GM12878 (cell line): ENCODE measurements around the gene NKD1. TPM values are rescaled to one million over a fixed set of nuclear protein-coding genes. Genes with fewer than 3 reads are reported as not detected.

Experiments
- ATAC-seq: fragments of 200-7000 bp; cut with Tn5 transposase; 3 replicates; pipeline ENCODE4 v1.9.1; 2020; ENCODE audit warnings: mild to moderate bottlenecking, moderate library complexity
- BruUV-seq: library from RNA; stranded (reverse); fragments of 400-500 nt; replicated peaks from 2 replicates; lab custom pipeline; 2021; lab: Mats Ljungman, UMichigan
- CTCF ChIA-PET: fragments of 300-600 bp; sonication (Branson Sonifier 250); formaldehyde crosslinking; extraction: SDS; loops from one replicate; lab custom pipeline; 2021; ENCODE audit warnings: inconsistent platforms; lab: Yijun Ruan, JAX
- POLR2A ChIA-PET: fragments of 350-600 bp; formaldehyde crosslinking; extraction: SDS; loops from one replicate; lab custom pipeline; 2021; ENCODE audit warnings: inconsistent platforms; lab: Charles Lee
- RAD21 ChIA-PET: fragments of 300-600 bp; sonication (Branson Sonifier 250); formaldehyde crosslinking; loops from one replicate; lab custom pipeline; 2023; ENCODE audit warnings: antibody characterized with exemption; ENCODE audit not compliant: unreplicated experiment; lab: Charles Lee
- SMC1A ChIA-PET: fragments of 300-600 bp; sonication (Branson Sonifier 250); formaldehyde crosslinking; loops from one replicate; lab custom pipeline; 2023; ENCODE audit not compliant: unreplicated experiment, uncharacterized antibody; lab: Charles Lee
- DNase-seq: peaks from one replicate; pipeline ENCODE4 v3.0.0-alpha.2; 2011; ENCODE audit warnings: low read depth, low spot score
- FAIRE-seq: peaks from 3 replicates; lab custom pipeline; 2011; peaks lifted over from hg19 to GRCh38; lab: Jason Lieb, UNC
- H2AFZ ChIP-seq: 2 replicates; pipeline ENCODE4 v1.6.0; 2011; ENCODE audit warnings: low read depth, low read length, control low read depth; ENCODE audit not compliant: control insufficient read depth
- H3K27ac ChIP-seq: 2 replicates; pipeline ENCODE4 v1.5.1; 2011; ENCODE audit warnings: control low read depth; ENCODE audit not compliant: control insufficient read depth, insufficient read depth
- H3K27me3 ChIP-seq, 2 experiments: replicated peaks in 1 of 2; 2 replicates each; pipeline versions ENCODE4 v1.6.0 to v1.6.1; 2011; ENCODE audit warnings: low read length in 1 of 2; ENCODE audit not compliant: control insufficient read depth in 2 of 2, insufficient read depth in 2 of 2
- H3K36me3 ChIP-seq, 2 experiments: 2 replicates each; pipeline ENCODE4 v1.5.1; 2011; ENCODE audit warnings: low read length in 1 of 2; ENCODE audit not compliant: control insufficient read depth in 2 of 2, insufficient read depth in 2 of 2
- H3K4me1 ChIP-seq: 2 replicates; pipeline ENCODE4 v1.6.1; 2011; ENCODE audit warnings: mild to moderate bottlenecking, low read length, moderate library complexity, mixed read lengths; ENCODE audit not compliant: control insufficient read depth, insufficient read depth
- H3K4me2 ChIP-seq: 2 replicates; pipeline ENCODE4 v1.6.0; 2011; ENCODE audit warnings: control low read depth; ENCODE audit not compliant: control insufficient read depth, insufficient read depth
- H3K4me3 ChIP-seq: fragments of 200-600 bp; sonication (generic); 2 replicates; pipeline ENCODE4 v1.5.1; 2016
- H3K79me2 ChIP-seq: 2 replicates; pipeline ENCODE4 v1.6.0; 2011; ENCODE audit warnings: low read length; ENCODE audit not compliant: control insufficient read depth, insufficient read depth
- H3K9ac ChIP-seq: 2 replicates; pipeline ENCODE4 v1.8.0; 2011; ENCODE audit warnings: low read length, control low read depth, mixed read lengths; ENCODE audit not compliant: control insufficient read depth, insufficient read depth
- H3K9me3 ChIP-seq: replicated peaks from 3 replicates; pipeline ENCODE4 v1.5.1; 2011; ENCODE audit warnings: mild to moderate bottlenecking, low read length; ENCODE audit not compliant: control insufficient read depth, insufficient read depth
- H4K20me1 ChIP-seq: 2 replicates; pipeline ENCODE4 v1.6.0; 2011; ENCODE audit not compliant: control insufficient read depth, insufficient read depth
- BACH1 ChIP-seq: fragments of 450-650 bp; IDR thresholded peaks from 2 replicates; pipeline ENCODE4 v1.6.1; 2017; ENCODE audit warnings: mild to moderate bottlenecking, borderline replicate concordance
- CHD2 ChIP-seq: IDR thresholded peaks from 2 replicates; pipeline ENCODE4 v1.6.1; 2011; ENCODE audit warnings: low read depth, low read length, improper control_type of control experiment, borderline replicate concordance
- CHD4 ChIP-seq: fragments of 200-600 bp; sonication (generic); IDR thresholded peaks from 2 replicates; pipeline ENCODE4 v1.6.1; 2016; ENCODE audit warnings: mild to moderate bottlenecking
- CREB1 ChIP-seq: IDR thresholded peaks from 2 replicates; pipeline ENCODE4 v1.6.1; 2012; ENCODE audit warnings: low read depth, mild to moderate bottlenecking, inconsistent platforms
- ESRRA ChIP-seq: IDR thresholded peaks from 2 replicates; pipeline ENCODE4 v1.6.1; 2012; ENCODE audit warnings: mild to moderate bottlenecking, low read length, improper control_type of control experiment
- HCFC1 ChIP-seq: fragments of 150-350 bp; IDR thresholded peaks from 2 replicates; pipeline ENCODE4 v1.6.1; 2014; ENCODE audit warnings: low read length
- LARP7 ChIP-seq: fragments of 450-650 bp; IDR thresholded peaks from 2 replicates; pipeline ENCODE4 v1.6.1; 2017; ENCODE audit warnings: mild to moderate bottlenecking
- NBN ChIP-seq: fragments of 450-650 bp; IDR thresholded peaks from 2 replicates; pipeline ENCODE4 v1.6.1; 2016
- SP1 ChIP-seq: IDR thresholded peaks from one replicate; pipeline ENCODE4 v1.6.1; 2011; ENCODE audit warnings: low read depth, low read length
- TCF3 ChIP-seq: IDR thresholded peaks from 2 replicates; pipeline ENCODE4 v1.6.1; 2012; ENCODE audit warnings: low read depth, mild to moderate bottlenecking, low read length, borderline replicate concordance; ENCODE audit not compliant: insufficient read depth
- ZNF217 ChIP-seq: fragments of 450-650 bp; IDR thresholded peaks from 2 replicates; pipeline ENCODE4 v1.6.1; 2017; ENCODE audit warnings: antibody characterized with exemption, mild to moderate bottlenecking
- WGBS: methylation state at CpG from one replicate; pipeline ENCODE4 v1.1.6; 2016; ENCODE audit warnings: low lambda C conversion rate; ENCODE audit not compliant: insufficient replicate concordance, insufficient coverage; ENCODE audit errors: missing lambda C conversion rate; 5-methylcytosine and 5-hydroxymethylcytosine counted together
- in situ Hi-C: fragments of 300-500 bp; cut with MboI; formaldehyde crosslinking; loops from 9 replicates; pipeline ENCODE4 v1.14.3; 2018; ENCODE audit warnings: mixed read lengths
- intact Hi-C: fragments of 100-400 bp; cut with micrococcal nuclease; formaldehyde crosslinking; loops from one replicate; pipeline ENCODE4 v1.14.2; 2022; ENCODE audit not compliant: unreplicated experiment
- polyA plus RNA-seq, 11 experiments: library from polyadenylated mRNA; depleted of rRNA in 4 of 11; unstranded in 6 of 11; stranded (reverse) in 5 of 11; fragments of >200 nt; fragmentation: Nextera tagmentation in 4 of 11; fragmentation: Illumina TruSeq in 1 of 11; extraction: Ambion mirVana in 4 of 11; extraction: Trizol in 1 of 11; gene quantifications; 1 replicate in 1 of 11; 2 replicates in 10 of 11; pipeline versions ENCODE4 v1.2.1 to v1.2.3, GENCODE V29; 2011 to 2016; ENCODE audit warnings: inconsistent platforms in 2 of 11, missing spikeins in 2 of 11, low read depth in 1 of 11
- total RNA-seq, 4 experiments: library from RNA; depleted of rRNA in 3 of 4; stranded (reverse); fragments of >200 nt in 3 of 4; fragmentation: Illumina TruSeq in 1 of 4; extraction: Trizol in 1 of 4; gene quantifications; 2 replicates each; pipeline versions ENCODE4 v1.2.1 to v1.2.3, GENCODE V29; 2013 to 2021
- TF ChIP-seq, protein P1 (sequence below): IDR thresholded peaks from 2 replicates; pipeline ENCODE4 v1.6.1; 2011; ENCODE audit warnings: borderline replicate concordance, low read depth, mild to moderate bottlenecking, moderate library complexity, mixed read lengths, low read length; ENCODE audit not compliant: insufficient read depth; ENCODE audit errors: extremely low read length
- TF ChIP-seq, protein P2 (sequence below): IDR thresholded peaks from 2 replicates; pipeline ENCODE4 v1.6.1; 2012; ENCODE audit warnings: mild to moderate bottlenecking, low read depth, low read length
- TF ChIP-seq, protein P3 (sequence below): IDR thresholded peaks from 2 replicates; pipeline ENCODE4 v1.6.1; 2011; ENCODE audit warnings: mild to moderate bottlenecking, low read depth, low read length, moderate library complexity; ENCODE audit not compliant: insufficient replicate concordance

NKD1 gene
- total and polyA plus RNA-seq, 10 of the 15 experiments (the other 5 are each of a cell fraction or from before 2014, with no cell fraction given): under 0.01 to 0.49 (median 0.04) TPM; not detected in 2

DNA sequence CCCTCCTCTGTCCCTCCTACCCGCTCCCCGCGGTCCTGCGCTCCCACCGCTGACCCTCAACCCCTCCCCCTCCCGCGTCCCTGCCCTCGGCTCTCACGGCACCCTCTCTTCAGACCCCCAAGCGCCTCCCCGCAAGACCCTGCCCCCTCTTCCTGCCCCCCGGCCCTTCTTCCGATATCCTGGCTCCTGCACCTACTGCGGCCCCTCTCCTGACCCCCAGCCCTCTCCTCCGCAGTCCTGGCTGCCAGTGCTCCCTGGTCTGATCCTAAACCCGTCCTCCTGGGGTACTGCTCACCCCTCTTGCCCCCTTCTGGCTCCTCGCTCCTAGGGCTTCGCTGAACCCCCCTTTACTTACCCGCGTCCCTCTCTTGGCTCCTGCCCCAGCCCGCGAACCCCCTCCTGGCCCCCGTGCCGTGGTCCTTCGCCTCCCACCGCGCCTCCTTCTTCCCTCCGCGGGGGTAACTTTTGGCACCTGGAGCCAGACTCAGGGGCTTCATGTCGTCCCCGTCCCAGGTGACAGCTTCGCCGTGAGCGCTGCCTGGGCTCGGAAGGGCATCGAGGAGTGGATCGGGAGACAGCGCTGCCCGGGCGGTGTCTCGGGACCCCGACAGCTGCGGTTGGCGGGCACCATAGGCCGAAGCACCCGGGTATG is 839 bp downstream of the NKD1 start:
- H3K36me3 ChIP-seq: no peaks in the 10 kb centered on the region
- no peak for FAIRE-seq
- H3K4me3 ChIP-seq: peak overlapping the region; percentile 68; the same call in 1 of the 2 replicates

More for the DNA sequence above, 839 bp downstream of the NKD1 start:
- 80% methylated on average over 26 of the region's 46 CpGs for WGBS
- Histone ChIP-seq H2AFZ (no peak overlapping the region), H3K9me3 (no peaks in the 10 kb centered on the region; the same call in 2 of the 3 replicates), H3K9ac (no peak overlapping the region), H3K79me2 (no peaks in the 10 kb centered on the region), H3K27me3 (peaks cover 3 to 4% of the 10 kb centered on the region in 2 experiments; a peak in 3 of 4 replicates), H3K4me1 (no peaks in the 10 kb centered on the region), H3K4me2 (peak overlapping the region; percentile 58), H4K20me1 (no peaks in the 10 kb centered on the region)
- ChIA-PET RAD21 (no interaction called here), CTCF (no interaction called here), SMC1A (no interaction called here), POLR2A (no interaction called here)
- no TSS peak for BruUV-seq
- ATAC-seq: no peak
- in situ Hi-C loops (no loop called here), intact Hi-C loops (loop anchor here (5.0 kb wide), 2 partner anchors 118 to 198 kb away; no protein-coding TSS in a partner anchor)
- TF ChIP-seq CREB1: no peak
- TF ChIP-seq ESRRA: no peak
- TF ChIP-seq, protein P1, sequence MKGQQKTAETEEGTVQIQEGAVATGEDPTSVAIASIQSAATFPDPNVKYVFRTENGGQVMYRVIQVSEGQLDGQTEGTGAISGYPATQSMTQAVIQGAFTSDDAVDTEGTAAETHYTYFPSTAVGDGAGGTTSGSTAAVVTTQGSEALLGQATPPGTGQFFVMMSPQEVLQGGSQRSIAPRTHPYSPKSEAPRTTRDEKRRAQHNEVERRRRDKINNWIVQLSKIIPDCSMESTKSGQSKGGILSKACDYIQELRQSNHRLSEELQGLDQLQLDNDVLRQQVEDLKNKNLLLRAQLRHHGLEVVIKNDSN: no peak
- TF ChIP-seq, protein P2, sequence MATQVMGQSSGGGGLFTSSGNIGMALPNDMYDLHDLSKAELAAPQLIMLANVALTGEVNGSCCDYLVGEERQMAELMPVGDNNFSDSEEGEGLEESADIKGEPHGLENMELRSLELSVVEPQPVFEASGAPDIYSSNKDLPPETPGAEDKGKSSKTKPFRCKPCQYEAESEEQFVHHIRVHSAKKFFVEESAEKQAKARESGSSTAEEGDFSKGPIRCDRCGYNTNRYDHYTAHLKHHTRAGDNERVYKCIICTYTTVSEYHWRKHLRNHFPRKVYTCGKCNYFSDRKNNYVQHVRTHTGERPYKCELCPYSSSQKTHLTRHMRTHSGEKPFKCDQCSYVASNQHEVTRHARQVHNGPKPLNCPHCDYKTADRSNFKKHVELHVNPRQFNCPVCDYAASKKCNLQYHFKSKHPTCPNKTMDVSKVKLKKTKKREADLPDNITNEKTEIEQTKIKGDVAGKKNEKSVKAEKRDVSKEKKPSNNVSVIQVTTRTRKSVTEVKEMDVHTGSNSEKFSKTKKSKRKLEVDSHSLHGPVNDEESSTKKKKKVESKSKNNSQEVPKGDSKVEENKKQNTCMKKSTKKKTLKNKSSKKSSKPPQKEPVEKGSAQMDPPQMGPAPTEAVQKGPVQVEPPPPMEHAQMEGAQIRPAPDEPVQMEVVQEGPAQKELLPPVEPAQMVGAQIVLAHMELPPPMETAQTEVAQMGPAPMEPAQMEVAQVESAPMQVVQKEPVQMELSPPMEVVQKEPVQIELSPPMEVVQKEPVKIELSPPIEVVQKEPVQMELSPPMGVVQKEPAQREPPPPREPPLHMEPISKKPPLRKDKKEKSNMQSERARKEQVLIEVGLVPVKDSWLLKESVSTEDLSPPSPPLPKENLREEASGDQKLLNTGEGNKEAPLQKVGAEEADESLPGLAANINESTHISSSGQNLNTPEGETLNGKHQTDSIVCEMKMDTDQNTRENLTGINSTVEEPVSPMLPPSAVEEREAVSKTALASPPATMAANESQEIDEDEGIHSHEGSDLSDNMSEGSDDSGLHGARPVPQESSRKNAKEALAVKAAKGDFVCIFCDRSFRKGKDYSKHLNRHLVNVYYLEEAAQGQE: no peak
- no peak for TF ChIP-seq NBN
- TF ChIP-seq HCFC1: no peak
- TF ChIP-seq LARP7: no peak
- TF ChIP-seq TCF3: no peak
- TF ChIP-seq CHD2: no peak
- no peak for TF ChIP-seq CHD4
- TF ChIP-seq SP1: no peak
- TF ChIP-seq ZNF217: no peak
- no peak for TF ChIP-seq BACH1
- TF ChIP-seq, protein P3, sequence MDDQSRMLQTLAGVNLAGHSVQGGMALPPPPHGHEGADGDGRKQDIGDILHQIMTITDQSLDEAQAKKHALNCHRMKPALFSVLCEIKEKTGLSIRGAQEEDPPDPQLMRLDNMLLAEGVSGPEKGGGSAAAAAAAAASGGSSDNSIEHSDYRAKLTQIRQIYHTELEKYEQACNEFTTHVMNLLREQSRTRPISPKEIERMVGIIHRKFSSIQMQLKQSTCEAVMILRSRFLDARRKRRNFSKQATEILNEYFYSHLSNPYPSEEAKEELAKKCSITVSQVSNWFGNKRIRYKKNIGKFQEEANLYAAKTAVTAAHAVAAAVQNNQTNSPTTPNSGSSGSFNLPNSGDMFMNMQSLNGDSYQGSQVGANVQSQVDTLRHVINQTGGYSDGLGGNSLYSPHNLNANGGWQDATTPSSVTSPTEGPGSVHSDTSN: no peak
- TF ChIP-seq, all 136 proteins: peak for 0
- no peak overlapping the region for H3K27ac ChIP-seq
- no peak for DNase-seq
